Calu3 (cell line): ENCODE data around the gene NXN. TPM values are rescaled to one million over a fixed set of nuclear protein-coding genes. Genes with fewer than 3 reads are reported as not detected.

Experiments
- BruUV-seq: library from RNA; stranded (reverse); fragments of 400-500 nt; replicated peaks from 2 replicates; lab custom pipeline; 2021; lab: Mats Ljungman, UMichigan
- CTCF ChIA-PET: fragments of 300-600 bp; sonication (Branson Sonifier 250); formaldehyde crosslinking; loops from one replicate; lab custom pipeline; 2022; ENCODE audit warnings: antibody characterized with exemption; lab: Charles Lee
- DNase-seq: peaks from one replicate; pipeline ENCODE4 v3.0.0; 2022
- H3K27ac Mint-ChIP-seq: one replicate; pipeline ENCODE4 v1.8.0; 2022; ENCODE audit warnings: mixed read lengths; ENCODE audit not compliant: unreplicated experiment
- H3K27me3 Mint-ChIP-seq: one replicate; pipeline ENCODE4 v1.8.0; 2022; ENCODE audit warnings: mixed read lengths; ENCODE audit not compliant: unreplicated experiment
- H3K36me3 Mint-ChIP-seq: one replicate; pipeline ENCODE4 v1.8.0; 2022; ENCODE audit warnings: mild to moderate bottlenecking, moderate library complexity, mixed read lengths; ENCODE audit not compliant: insufficient read depth, unreplicated experiment
- H3K4me1 Mint-ChIP-seq: one replicate; pipeline ENCODE4 v1.8.0; 2022; ENCODE audit warnings: mild to moderate bottlenecking, low read depth, mixed read lengths; ENCODE audit not compliant: unreplicated experiment
- H3K4me3 Mint-ChIP-seq: one replicate; pipeline ENCODE4 v1.8.0; 2022; ENCODE audit warnings: mild to moderate bottlenecking, low read depth, moderate library complexity, mixed read lengths; ENCODE audit not compliant: unreplicated experiment
- H3K9me3 Mint-ChIP-seq: one replicate; pipeline ENCODE4 v1.8.0; 2022; ENCODE audit warnings: low read depth, mixed read lengths; ENCODE audit not compliant: unreplicated experiment
- intact Hi-C: fragments of 100-400 bp; cut with micrococcal nuclease; formaldehyde crosslinking; loops from one replicate; pipeline ENCODE4 v1.10.0; 2022; ENCODE audit not compliant: unreplicated experiment
- total RNA-seq: library from RNA; stranded (reverse); gene quantifications from 2 replicates; pipeline ENCODE4 v1.2.3, GENCODE V29; 2022
- TF ChIP-seq, protein P1 (sequence below): fragments of 200-600 bp; IDR thresholded peaks from one replicate; pipeline ENCODE4 v1.8.0; 2022; ENCODE audit warnings: antibody characterized with exemption; ENCODE audit not compliant: unreplicated experiment

The NXN gene
- total RNA-seq, 1 experiment from 2014 or later: 1.8 TPM

- no peak overlapping the region for H3K4me3 Mint-ChIP-seq
- no peak for DNase-seq
- no peaks in the 10 kb centered on the region for H3K9me3 Mint-ChIP-seq
- no peak overlapping the region for H3K27ac Mint-ChIP-seq
- no TSS peak for BruUV-seq
- no peaks in the 10 kb centered on the region for H3K36me3 Mint-ChIP-seq
- intact Hi-C loops: no loop called here
- H3K4me1 Mint-ChIP-seq: no peaks in the 10 kb centered on the region
- CTCF ChIA-PET: no interaction called here
- H3K27me3 Mint-ChIP-seq: no peaks in the 10 kb centered on the region
- TF ChIP-seq, protein P1, sequence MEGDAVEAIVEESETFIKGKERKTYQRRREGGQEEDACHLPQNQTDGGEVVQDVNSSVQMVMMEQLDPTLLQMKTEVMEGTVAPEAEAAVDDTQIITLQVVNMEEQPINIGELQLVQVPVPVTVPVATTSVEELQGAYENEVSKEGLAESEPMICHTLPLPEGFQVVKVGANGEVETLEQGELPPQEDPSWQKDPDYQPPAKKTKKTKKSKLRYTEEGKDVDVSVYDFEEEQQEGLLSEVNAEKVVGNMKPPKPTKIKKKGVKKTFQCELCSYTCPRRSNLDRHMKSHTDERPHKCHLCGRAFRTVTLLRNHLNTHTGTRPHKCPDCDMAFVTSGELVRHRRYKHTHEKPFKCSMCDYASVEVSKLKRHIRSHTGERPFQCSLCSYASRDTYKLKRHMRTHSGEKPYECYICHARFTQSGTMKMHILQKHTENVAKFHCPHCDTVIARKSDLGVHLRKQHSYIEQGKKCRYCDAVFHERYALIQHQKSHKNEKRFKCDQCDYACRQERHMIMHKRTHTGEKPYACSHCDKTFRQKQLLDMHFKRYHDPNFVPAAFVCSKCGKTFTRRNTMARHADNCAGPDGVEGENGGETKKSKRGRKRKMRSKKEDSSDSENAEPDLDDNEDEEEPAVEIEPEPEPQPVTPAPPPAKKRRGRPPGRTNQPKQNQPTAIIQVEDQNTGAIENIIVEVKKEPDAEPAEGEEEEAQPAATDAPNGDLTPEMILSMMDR: no peak
Measured at GRCh38 chr17:903691-904481, 75.7 kb downstream of the NXN start.

DNA sequence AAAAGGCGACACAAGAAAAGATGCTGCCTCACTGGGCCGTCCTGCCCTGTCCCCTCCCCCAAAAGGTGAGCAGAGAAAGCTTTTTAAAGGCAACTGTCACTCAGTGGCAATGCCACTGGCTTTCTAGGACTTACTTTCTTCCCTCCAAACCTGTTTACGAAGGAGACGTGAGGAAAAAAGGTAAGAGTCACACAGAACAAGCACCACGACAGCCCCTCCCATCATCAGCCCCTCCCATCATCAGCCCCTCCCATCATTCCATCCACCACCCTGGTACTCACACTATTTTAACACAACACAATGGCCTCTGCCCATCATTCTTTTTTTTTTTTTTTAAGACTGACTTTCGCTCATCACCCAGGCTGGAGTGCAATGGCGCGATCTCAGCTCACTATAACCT is 77.1 kb downstream of the NXN start:
- Mint-ChIP-seq H3K27me3 (no peaks in the 10 kb centered on the region), H3K4me3 (no peak overlapping the region), H3K4me1 (no peaks in the 10 kb centered on the region), H3K36me3 (no peaks in the 10 kb centered on the region), H3K27ac (no peak overlapping the region), H3K9me3 (no peaks in the 10 kb centered on the region)
- TF ChIP-seq, protein P1: no peak
- intact Hi-C loops: no loop called here
- no peak for DNase-seq
- CTCF ChIA-PET: no interaction called here
- no TSS peak for BruUV-seq

GRCh38 chr17:901964-902363 is 77.6 kb downstream of the NXN start:
- no peak for DNase-seq
- TF ChIP-seq, protein P1: no peak
- Mint-ChIP-seq H3K36me3 (no peaks in the 10 kb centered on the region), H3K27me3 (no peaks in the 10 kb centered on the region), H3K27ac (no peak overlapping the region), H3K4me1 (no peaks in the 10 kb centered on the region), H3K9me3 (no peaks in the 10 kb centered on the region), H3K4me3 (no peak overlapping the region)
- intact Hi-C loops: no loop called here
- CTCF ChIA-PET: no interaction called here
- BruUV-seq: no TSS peak

DNA sequence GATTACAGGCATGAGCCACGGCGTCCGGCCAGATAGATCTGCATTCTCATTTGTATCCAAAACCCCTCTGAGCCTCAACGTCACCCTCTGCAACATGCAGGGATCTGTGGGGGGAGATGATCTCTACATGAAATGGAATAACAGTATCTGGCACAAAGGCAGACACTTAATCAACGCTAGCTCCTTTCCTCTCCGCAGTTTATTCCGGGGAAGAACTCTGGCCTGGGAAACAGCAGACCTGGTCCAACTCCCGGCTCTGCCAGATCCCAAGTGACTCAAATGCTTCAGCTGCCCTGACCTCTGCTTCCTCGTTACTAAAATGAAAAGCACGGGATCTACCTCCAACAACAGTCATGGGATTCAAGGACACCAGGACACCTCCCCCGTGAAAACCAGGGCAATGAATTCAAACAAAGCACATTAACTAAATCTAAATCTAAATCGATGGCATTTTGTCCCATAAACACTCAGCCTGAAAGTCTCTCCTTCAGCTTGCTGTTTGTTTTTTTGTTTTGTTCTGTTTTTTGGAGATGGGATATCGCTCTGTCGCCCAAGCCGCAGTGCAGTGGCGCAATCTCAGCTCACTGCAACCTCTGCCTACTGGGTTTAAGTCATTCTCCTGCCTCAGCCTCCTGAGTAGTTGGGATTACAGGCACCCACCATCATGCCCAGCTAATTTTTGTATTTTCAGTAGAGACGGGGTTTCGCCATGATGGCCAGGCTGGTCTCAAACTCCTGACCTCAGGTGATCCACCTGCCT is 78.2 kb downstream of the NXN start:
- Mint-ChIP-seq H3K27me3 (no peaks in the 10 kb centered on the region), H3K4me3 (no peak overlapping the region), H3K36me3 (no peaks in the 10 kb centered on the region), H3K9me3 (no peaks in the 10 kb centered on the region), H3K27ac (no peak overlapping the region), H3K4me1 (no peaks in the 10 kb centered on the region)
- CTCF ChIA-PET: no interaction called here
- TF ChIP-seq, protein P1: no peak
- no peak for DNase-seq
- intact Hi-C loops: no loop called here
- no TSS peak for BruUV-seq
